Fibroblast of skin of abdomen (primary cell): ENCODE results near the gene ABCD4. TPM values are rescaled to one million over a fixed set of nuclear protein-coding genes. Genes with fewer than 3 reads are reported as not detected.
"Not testable (repeated sequence)": the region's sequence is repeated elsewhere in the genome, so short reads cannot be mapped to it uniquely, and the experiment has no call there.

Experiments used
- DNase-seq: peaks from one replicate; pipeline ENCODE4 v3.0.0-alpha.2; 2013
- polyA plus RNA-seq, 2 experiments: library from polyadenylated mRNA; unstranded; fragments of 120-200 nt; gene quantifications; one replicate each; pipeline ENCODE4 v1.2.1, GENCODE V29; 2013; ENCODE audit not compliant: insufficient read length in 2 of 2

The ABCD4 gene
- 30.5 TPM for polyA plus RNA-seq (2013, experiment 1 of 2; ENCODE audit: insufficient read length)
- polyA plus RNA-seq (2013, experiment 2 of 2; ENCODE audit: insufficient read length): 26.2 TPM

GRCh38 chr14:74302634-74303569, at the start of gene ABCD4:
Gene ABCD4, minus strand, starts transcription at chr14:74302934. Its CDS starts 22 bp downstream, at chr14:74302912.
- peak; percentile 91 for DNase-seq

DNA sequence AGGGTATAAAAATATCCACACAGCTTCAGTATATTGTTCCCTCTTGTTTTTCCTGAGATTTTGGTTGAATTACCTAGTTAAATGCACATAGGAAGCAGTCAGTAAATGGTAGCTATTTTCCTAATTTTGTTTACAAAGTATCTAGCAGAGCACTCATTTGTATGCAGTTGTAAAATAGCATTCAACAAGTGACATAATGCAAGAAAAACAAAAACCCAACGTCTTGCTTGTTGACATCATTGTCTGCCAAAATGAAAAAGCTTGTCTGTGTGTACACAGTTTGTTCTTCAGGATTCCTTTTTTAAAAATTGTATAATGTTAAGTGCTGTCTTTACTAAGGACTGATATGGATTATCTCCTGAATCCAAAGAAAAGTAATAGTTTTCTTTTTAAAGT, 48.2 kb upstream of the ABCD4 start:
- DNase-seq: no peak

GRCh38 chr14:74350211-74350927, 47.6 kb upstream of the ABCD4 start:
- DNase-seq: no peak

- no peak for DNase-seq
These were observed 47.0 kb upstream of the ABCD4 start for GRCh38 chr14:74349757-74350156.

DNA sequence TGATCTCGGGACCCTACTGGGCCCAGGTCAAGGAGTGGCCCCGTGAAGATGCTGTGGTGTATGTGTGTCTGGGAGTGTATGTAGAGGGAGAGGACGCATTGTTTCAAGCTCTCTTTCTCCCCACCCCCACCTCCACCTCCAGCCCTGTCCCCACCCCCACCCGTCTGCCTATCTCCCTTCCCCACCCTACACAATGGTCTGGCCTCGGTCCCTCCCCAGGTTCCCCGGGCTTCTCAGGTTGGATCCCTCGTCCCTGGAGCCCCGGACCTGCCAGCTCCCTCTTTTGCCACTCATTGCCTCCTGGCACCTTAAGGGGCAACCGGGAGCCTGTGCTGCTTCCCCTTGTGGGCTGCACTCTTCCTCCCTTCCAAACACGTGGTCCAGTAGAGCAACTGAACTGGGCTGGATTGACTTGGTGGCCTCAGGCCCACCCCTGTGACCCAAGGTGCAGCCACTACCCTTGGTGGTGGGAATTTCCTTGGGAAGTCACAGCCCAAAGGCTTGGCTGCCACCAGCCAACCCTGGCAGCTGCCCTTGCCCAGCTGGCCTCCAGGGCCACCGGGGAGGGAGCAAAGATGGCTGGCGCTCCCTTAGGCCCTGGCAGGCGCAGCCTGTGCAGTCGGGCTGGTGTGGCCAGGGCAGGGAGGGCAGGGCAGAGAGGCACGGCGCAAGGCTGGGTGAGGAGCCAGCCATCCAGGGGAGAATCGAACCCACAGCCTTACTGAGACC, 46.2 kb upstream of the ABCD4 start:
- DNase-seq: no peak

DNA sequence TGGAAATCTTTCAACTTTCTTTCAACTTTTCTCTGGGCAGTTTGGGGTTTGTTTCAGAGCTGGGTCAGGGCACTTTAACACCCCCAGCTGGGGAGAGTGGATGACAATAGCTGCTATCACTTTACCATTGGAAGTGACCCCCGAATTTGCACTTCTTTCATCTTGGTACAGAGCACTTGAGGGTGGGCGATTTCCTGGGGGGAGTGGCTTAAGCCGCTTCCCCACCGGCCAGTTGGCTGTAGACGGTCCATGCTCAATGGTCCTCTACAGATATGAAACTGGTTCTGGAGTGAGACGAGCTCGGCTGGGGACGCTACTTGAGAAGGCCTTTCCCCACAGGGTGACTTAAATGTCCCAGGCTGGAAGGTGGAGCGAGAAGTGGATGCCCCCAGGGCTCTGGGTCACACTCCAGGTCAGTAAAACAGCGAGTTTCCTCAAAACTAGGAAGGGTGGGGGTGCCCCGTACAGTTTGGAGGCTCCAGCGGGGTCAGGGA, 45.6 kb upstream of the ABCD4 start, which contains the start of gene VRTN:
Gene VRTN, plus strand, starts transcription at position 231 of the 494 bp plus-strand sequence. CDS start 8,313 bp downstream, outside the sequence.
- no peak for DNase-seq

GRCh38 chr14:74347795-74348100, 45.0 kb upstream of the ABCD4 start:
- no peak for DNase-seq

DNA sequence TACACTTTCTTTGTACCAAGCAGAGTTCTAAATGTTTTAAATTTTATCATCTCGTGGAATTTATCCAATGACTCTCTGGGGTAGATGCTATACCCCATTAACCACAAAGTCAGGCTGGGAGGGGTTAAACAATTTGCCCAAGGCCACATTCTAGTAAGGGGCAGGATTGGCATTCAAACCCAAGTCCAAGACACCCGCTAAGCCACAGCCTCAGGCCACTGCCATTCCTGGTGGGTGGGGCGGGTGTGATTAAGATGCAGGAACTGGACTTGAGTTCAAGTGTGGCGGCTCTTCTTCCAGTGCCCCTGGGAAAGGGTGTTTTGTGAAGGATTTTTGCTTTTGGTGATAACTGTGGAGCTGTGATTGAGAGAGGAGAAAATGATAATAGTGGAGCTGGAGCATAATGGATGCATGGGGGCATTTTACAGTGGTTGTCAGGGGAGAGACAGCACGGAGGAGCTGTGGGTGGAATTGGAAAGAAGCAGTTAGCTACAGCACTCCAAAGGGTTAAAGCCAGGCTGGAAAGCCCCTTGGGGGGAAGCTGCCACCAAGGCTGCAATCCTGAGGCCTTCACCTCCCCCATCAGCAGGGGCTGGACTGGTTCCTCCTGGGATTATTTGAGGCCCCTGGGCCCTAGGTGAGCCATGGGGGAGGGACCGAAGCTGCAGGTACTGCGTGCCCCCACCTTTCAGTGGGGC, 44.5 kb upstream of the ABCD4 start:
- DNase-seq: no peak

DNA sequence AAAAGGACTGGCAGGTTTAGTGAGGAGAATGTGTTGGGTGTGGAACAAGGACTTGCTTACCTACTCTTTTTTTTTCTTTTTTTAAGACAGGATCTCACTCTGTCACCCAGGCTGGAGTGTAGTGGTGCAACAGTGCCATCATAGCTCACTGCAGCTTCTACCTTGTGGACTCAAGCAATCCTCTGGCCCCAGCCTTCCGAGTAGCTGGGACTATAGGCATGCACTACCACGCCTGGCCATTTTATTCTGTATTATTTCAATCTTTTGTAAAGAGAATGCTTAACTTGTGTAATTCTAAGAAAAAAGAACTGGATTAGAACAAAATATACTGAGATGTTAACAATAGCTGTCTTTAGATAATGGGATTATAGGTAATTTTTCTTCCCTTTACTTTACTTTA, 43.6 kb upstream of the ABCD4 start:
- DNase-seq: no peak

DNA sequence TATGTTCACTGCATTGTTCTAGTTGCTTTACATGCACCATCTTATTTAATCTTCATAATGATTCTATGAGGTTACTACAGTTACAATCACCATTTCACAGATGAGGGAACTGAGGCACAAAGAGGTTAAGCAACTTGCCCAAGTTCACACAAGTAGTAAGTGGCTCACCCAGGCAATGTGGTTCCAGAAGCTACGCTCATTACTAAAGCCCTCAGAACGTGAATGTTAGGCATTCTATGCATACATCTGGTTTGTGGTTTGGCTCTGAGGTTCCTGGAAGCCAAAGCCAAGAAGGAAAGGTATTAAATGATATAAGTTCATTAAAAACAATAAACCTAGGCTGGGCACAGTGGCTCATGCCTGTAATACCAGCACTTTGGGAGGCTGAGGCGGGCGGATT, 31.2 kb upstream of the ABCD4 start:
- DNase-seq: peak; percentile 91

DNA sequence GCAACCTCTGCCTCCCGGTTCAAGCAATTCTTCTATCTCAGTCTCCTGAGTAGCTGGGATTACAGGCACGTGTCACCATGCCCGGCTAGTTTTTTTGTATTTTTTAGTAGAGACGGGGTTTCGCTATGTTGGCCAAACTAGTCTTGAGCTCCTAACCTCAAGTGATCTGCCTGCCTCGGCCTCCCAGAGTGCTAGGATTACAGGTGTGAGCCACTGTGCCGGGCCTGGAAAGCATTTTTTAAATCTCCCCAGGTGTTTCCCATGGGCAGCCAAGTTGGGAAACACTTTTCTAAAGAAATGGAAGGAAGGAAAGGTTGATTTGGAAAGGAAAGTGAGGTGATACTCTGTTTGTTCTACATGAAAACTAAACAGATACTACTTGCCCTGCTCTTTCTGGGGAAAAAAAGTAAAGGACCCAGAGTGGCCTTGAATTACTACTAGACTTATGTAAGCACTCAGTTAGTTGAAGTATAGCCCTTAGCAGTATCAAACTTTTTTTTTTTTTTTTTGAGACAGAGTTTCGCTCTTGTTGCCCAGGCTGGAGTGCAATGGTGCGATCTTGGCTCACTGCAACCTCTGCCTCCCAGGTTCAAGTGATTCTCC, 27.3 kb upstream of the ABCD4 start:
- DNase-seq: not testable (repeated sequence)

- no peak for DNase-seq
These were observed 23.8 kb upstream of the ABCD4 start for GRCh38 chr14:74326369-74327152.

GRCh38 chr14:74325446-74325845, 22.7 kb upstream of the ABCD4 start:
- DNase-seq: no peak

DNA sequence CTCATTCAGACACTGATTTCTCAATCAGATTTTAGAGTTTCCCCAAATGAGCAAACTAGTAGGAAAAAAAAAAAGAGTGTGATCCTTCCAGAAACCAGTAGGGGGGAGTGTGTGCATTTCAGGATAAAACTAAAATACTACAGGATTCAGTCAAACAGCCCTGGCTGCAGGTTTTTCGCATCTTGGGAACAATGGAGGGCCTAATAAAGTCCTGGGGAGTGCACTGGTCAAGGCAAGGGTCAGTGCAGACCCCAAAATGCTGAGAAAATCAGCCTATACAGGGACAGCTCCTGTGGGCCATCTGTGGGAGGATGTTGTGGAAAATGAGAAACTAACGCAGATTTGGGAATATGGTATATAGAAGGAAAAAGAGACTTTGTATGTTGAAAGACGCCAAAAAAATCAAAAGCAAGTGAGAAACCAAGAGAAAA, 22.2 kb upstream of the ABCD4 start:
- peak; percentile 14 for DNase-seq

DNA sequence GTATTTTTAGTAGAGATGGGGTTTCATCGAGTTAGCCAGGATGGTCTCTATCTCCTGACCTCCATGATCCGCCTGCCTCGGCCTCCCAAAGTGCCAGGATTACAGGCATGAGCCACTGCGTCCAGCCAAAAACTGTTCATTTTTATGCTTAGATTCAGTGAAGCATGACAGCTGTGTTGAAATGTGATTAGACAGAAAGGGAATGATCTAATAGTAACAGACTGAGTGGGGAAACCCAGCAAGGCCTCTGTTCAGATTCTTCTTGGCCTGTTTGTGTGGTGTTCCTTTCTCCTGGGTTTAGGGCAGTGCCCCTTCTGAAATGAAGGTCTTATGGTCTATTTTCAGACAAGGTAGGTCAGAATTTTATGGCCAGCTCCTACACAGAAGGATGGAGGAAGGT, 11.8 kb upstream of the ABCD4 start:
- no peak for DNase-seq

DNA sequence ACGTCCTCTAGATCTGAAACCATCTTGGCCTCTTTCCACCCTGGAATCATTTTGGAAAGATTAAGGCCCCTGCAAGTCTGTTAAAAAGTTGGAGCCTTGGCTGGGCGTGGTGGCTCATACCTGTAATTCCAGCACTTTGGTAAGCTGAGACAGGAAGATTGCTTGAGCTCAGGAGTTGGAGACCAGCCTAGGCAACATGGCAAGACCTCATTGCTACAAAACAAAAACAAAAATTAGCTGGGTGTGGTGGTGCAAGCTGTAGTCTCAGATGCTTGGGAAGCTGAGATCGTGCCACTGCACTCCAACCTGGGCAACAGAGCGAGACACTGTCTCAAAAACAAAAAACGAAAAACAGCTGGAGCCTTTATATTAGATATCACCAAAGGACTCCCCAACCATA, 10.9 kb upstream of the ABCD4 start:
- DNase-seq: no peak

DNA sequence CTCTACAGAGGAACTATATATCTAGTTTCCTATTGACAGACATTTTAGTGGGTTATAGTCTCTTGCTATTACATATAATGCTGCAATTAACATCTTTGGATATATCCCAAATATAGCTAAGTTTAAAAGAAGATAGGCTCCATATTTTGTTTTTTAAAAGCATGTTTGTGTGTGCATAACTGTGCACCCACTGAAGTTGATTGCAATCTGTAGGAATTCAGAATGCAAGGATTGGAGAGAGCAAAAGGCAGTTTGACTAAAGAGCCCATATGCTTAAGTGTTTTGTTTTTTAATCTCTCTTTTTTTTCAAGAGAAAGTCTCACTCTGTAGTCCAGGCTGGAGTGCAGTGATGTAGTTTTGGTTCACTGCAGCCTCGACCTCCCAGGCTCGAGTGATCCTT, 9.4 kb upstream of the ABCD4 start:
- DNase-seq: no peak

DNA sequence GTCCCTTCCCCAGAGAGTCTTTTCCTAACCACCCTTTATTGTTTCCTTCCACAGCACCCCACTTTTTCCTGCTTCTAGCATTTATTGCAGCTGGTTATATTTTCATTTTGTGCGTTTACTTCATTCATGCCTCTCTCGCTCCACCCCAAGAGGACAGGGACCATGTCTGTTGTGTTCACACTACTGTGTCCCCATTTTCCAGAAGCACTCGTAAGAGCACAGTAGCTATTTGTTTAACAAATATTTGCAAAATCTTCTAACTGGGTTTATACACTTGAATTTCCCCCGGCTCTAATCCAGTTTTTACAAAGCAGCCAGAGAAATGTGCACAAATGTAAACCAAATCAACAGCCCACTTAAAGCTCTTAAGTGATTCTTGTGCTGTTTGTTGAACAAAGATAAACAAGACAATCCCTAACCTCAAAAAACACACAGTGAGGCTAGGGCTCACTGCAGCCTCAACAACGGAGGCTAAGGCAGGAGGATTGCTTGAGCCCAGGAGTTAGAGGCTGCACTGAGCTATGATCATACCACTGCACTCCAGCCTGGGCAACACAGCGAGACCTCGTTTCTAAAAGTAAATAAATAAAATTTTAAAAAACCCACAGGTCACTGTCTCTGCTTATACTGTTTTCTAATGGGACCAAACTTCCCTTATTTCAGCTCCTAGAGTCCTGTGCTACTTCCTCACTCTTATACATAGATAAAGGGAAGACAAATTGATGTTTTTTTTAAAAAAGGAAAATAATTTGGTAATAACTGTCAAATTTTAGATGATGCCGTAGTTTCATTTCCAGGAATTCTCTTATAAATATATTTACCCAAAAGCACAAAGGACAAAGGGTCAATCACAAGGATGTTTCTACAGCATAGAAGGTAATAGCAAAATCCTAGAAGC, 6.6 kb upstream of the ABCD4 start:
- DNase-seq: no peak

DNA sequence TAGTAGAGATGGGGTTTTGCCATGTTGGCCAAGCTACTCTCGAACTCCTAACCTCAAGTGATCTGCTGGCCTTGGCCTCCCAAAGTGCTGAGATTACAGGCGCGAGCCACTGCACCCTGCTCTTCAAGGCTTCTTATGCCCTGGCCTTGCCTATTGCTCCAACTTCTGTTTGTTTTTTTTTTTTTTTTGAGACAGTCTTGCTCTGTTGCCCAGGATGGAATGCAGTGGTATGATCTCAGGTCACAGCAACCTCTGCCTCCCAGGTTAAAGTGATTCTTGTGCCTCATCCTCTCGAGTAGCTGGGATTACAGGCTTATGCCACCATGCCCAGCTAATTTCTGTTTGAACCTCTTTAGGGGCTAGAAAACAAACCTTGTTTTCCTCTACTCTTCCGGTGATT, 6.0 kb upstream of the ABCD4 start:
- DNase-seq: no peak

DNA sequence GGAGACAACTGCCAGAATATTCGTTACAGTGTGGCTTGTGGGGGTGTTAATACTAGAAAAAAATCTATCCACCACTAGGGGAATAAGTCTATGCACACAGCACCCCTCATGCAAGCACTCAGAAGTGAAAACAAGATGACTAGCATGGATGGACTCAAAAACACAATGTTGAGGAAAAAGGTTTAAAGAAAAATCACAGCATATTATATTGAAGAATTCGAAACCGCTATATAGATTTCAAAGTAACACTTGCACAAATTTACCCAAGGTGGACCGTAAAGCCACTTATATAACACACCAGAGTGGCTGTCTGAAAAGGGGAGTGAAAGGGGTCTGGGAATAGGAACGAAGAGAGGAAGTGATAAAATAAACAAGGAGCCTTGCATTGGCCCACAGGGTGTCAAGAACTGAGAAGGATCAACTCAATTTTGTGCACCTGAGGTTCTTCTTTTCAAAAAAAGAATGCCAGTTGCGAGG, 544 bp downstream of the ABCD4 start:
- peak; percentile 52 for DNase-seq
